ENCODE results near the gene NUDT19. TPM values are rescaled to one million over a fixed set of nuclear protein-coding genes. Genes with fewer than 3 reads are reported as not detected.

NUDT19 gene
- total and polyA plus RNA-seq, 9 of the 15 experiments (the other 6 are each of a cell fraction or from before 2014, with no cell fraction given), result 9.6 to 38.6 (median 14.4) TPM

GRCh38 chr19:32674153-32674930 lies 17.3 kb upstream of the NUDT19 start (continued):
- TF ChIP-seq, protein P1, sequence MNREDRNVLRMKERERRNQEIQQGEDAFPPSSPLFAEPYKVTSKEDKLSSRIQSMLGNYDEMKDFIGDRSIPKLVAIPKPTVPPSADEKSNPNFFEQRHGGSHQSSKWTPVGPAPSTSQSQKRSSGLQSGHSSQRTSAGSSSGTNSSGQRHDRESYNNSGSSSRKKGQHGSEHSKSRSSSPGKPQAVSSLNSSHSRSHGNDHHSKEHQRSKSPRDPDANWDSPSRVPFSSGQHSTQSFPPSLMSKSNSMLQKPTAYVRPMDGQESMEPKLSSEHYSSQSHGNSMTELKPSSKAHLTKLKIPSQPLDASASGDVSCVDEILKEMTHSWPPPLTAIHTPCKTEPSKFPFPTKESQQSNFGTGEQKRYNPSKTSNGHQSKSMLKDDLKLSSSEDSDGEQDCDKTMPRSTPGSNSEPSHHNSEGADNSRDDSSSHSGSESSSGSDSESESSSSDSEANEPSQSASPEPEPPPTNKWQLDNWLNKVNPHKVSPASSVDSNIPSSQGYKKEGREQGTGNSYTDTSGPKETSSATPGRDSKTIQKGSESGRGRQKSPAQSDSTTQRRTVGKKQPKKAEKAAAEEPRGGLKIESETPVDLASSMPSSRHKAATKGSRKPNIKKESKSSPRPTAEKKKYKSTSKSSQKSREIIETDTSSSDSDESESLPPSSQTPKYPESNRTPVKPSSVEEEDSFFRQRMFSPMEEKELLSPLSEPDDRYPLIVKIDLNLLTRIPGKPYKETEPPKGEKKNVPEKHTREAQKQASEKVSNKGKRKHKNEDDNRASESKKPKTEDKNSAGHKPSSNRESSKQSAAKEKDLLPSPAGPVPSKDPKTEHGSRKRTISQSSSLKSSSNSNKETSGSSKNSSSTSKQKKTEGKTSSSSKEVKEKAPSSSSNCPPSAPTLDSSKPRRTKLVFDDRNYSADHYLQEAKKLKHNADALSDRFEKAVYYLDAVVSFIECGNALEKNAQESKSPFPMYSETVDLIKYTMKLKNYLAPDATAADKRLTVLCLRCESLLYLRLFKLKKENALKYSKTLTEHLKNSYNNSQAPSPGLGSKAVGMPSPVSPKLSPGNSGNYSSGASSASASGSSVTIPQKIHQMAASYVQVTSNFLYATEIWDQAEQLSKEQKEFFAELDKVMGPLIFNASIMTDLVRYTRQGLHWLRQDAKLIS (CRISPR knock-in tag; IDR thresholded peaks at IDR 0.05), result peak; percentile 59; the same call in 1 of the 2 replicates
- TF ChIP-seq RB1 (IDR thresholded peaks at IDR 0.05; ENCODE audit: low read depth) (0 out of 2 replicates have a peak, but pooled peaks have one; percentile 75), TGIF2 (CRISPR knock-in tag; IDR thresholded peaks at IDR 0.05) (peak; percentile 63; the same call in 1 of the 2 replicates), MAZ (CRISPR knock-in tag; conservative IDR thresholded peaks at IDR 0.05 in 1 of 2, IDR thresholded peaks at IDR 0.05 in 1 of 2) (no peak), PCBP1 (IDR thresholded peaks at IDR 0.05; ENCODE audit: low read depth, low read length, poor library complexity, severe bottlenecking) (peak; percentile 11), SIN3B (IDR thresholded peaks at IDR 0.05; ENCODE audit: low read depth) (peak; percentile 46; the same call in 1 of the 2 replicates), NFE2 (IDR thresholded peaks at IDR 0.05; ENCODE audit: low read depth) (no peak), ZNF175 (CRISPR knock-in tag; IDR thresholded peaks at IDR 0.05; ENCODE audit: low read depth) (no peak), YY1 (IDR thresholded peaks at IDR 0.05; ENCODE audit: borderline replicate concordance in 1 of 3, control insufficient read depth in 1 of 3, extremely low read depth in 1 of 3, insufficient read depth in 3 of 3, insufficient read length in 1 of 3, insufficient replicate concordance in 2 of 3, low read depth in 1 of 3, low read length in 2 of 3) (peak in 1 of 3 experiments; percentile 16), SMARCC2 (IDR thresholded peaks at IDR 0.05; ENCODE audit: low read depth) (no peak), CBX5 (IDR thresholded peaks at IDR 0.05; ENCODE audit: borderline replicate concordance, low read depth) (no peak), ZNF24 (IDR thresholded peaks at IDR 0.05) (peak; percentile 33; the same call in 1 of the 2 replicates)
- TF ChIP-seq, protein P2, sequence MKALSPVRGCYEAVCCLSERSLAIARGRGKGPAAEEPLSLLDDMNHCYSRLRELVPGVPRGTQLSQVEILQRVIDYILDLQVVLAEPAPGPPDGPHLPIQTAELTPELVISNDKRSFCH (CRISPR knock-in tag; IDR thresholded peaks at IDR 0.05), result no peak
- TF ChIP-seq, protein P2 (tag; IDR thresholded peaks at IDR 0.05), result 0 out of 2 replicates have a peak, but pooled peaks have one; percentile 46
- TF ChIP-seq, protein P3, sequence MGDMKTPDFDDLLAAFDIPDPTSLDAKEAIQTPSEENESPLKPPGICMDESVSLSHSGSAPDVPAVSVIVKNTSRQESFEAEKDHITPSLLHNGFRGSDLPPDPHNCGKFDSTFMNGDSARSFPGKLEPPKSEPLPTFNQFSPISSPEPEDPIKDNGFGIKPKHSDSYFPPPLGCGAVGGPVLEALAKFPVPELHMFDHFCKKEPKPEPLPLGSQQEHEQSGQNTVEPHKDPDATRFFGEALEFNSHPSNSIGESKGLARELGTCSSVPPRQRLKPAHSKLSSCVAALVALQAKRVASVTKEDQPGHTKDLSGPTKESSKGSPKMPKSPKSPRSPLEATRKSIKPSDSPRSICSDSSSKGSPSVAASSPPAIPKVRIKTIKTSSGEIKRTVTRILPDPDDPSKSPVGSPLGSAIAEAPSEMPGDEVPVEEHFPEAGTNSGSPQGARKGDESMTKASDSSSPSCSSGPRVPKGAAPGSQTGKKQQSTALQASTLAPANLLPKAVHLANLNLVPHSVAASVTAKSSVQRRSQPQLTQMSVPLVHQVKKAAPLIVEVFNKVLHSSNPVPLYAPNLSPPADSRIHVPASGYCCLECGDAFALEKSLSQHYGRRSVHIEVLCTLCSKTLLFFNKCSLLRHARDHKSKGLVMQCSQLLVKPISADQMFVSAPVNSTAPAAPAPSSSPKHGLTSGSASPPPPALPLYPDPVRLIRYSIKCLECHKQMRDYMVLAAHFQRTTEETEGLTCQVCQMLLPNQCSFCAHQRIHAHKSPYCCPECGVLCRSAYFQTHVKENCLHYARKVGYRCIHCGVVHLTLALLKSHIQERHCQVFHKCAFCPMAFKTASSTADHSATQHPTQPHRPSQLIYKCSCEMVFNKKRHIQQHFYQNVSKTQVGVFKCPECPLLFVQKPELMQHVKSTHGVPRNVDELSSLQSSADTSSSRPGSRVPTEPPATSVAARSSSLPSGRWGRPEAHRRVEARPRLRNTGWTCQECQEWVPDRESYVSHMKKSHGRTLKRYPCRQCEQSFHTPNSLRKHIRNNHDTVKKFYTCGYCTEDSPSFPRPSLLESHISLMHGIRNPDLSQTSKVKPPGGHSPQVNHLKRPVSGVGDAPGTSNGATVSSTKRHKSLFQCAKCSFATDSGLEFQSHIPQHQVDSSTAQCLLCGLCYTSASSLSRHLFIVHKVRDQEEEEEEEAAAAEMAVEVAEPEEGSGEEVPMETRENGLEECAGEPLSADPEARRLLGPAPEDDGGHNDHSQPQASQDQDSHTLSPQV (IDR thresholded peaks at IDR 0.05), result 0 out of 2 replicates have a peak, but pooled peaks have one; percentile 28
- TF ChIP-seq, protein P4, sequence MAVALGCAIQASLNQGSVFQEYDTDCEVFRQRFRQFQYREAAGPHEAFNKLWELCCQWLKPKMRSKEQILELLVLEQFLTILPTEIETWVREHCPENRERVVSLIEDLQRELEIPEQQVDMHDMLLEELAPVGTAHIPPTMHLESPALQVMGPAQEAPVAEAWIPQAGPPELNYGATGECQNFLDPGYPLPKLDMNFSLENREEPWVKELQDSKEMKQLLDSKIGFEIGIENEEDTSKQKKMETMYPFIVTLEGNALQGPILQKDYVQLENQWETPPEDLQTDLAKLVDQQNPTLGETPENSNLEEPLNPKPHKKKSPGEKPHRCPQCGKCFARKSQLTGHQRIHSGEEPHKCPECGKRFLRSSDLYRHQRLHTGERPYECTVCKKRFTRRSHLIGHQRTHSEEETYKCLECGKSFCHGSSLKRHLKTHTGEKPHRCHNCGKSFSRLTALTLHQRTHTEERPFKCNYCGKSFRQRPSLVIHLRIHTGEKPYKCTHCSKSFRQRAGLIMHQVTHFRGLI (CRISPR knock-in tag; IDR thresholded peaks at IDR 0.05), result no peak

Measured in K562 (cell line).